ENCODE measurements around the gene DIS3L. TPM values are rescaled to one million over a fixed set of nuclear protein-coding genes. Genes with fewer than 3 reads are reported as not detected.

The DIS3L gene
- total and polyA plus RNA-seq, 2 of the 13 experiments (the other 11 are each of a cell fraction or from before 2014, with no cell fraction given) = 21.0 to 50.5 TPM

- TF ChIP-seq, protein P1, sequence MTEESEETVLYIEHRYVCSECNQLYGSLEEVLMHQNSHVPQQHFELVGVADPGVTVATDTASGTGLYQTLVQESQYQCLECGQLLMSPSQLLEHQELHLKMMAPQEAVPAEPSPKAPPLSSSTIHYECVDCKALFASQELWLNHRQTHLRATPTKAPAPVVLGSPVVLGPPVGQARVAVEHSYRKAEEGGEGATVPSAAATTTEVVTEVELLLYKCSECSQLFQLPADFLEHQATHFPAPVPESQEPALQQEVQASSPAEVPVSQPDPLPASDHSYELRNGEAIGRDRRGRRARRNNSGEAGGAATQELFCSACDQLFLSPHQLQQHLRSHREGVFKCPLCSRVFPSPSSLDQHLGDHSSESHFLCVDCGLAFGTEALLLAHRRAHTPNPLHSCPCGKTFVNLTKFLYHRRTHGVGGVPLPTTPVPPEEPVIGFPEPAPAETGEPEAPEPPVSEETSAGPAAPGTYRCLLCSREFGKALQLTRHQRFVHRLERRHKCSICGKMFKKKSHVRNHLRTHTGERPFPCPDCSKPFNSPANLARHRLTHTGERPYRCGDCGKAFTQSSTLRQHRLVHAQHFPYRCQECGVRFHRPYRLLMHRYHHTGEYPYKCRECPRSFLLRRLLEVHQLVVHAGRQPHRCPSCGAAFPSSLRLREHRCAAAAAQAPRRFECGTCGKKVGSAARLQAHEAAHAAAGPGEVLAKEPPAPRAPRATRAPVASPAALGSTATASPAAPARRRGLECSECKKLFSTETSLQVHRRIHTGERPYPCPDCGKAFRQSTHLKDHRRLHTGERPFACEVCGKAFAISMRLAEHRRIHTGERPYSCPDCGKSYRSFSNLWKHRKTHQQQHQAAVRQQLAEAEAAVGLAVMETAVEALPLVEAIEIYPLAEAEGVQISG (CRISPR knock-in tag; IDR thresholded peaks at IDR 0.05) = no peak
- peak; percentile 87 for TF ChIP-seq CEBPB (IDR thresholded peaks at IDR 0.05; ENCODE audit: borderline replicate concordance, low read depth, low read length)
- TF ChIP-seq ZFP91 (CRISPR knock-in tag; IDR thresholded peaks at IDR 0.05; ENCODE audit: borderline replicate concordance) = peak; percentile 65; the same call in 1 of the 2 replicates
- TF ChIP-seq ATF2 (CRISPR knock-in tag; IDR thresholded peaks at IDR 0.05) = no peak
- peak; percentile 46; the same call in 1 of the 2 replicates for TF ChIP-seq ATF7 (IDR thresholded peaks at IDR 0.05)
- no peak for TF ChIP-seq ATF7 (CRISPR knock-in tag; IDR thresholded peaks at IDR 0.05)
- no peak for TF ChIP-seq ZNF441 (CRISPR knock-in tag; IDR thresholded peaks at IDR 0.05; ENCODE audit: borderline replicate concordance)
- TF ChIP-seq ELF3 (CRISPR knock-in tag; IDR thresholded peaks at IDR 0.05) = 0 out of 2 replicates have a peak, but pooled peaks have one; percentile 37
- no peak for TF ChIP-seq ZSCAN21 (CRISPR knock-in tag; IDR thresholded peaks at IDR 0.05; ENCODE audit: borderline replicate concordance)
- TF ChIP-seq GATAD2A (CRISPR knock-in tag; IDR thresholded peaks at IDR 0.05) = no peak
- no peak for TF ChIP-seq CREB1 (IDR thresholded peaks at IDR 0.05)
- no peak for TF ChIP-seq CREB1 (CRISPR knock-in tag; IDR thresholded peaks at IDR 0.05)
- no peak for TF ChIP-seq SMAD9 (CRISPR knock-in tag; IDR thresholded peaks at IDR 0.05)
- TF ChIP-seq ZSCAN31 (CRISPR knock-in tag; IDR thresholded peaks at IDR 0.05; ENCODE audit: low read depth) = no peak
- no peak for TF ChIP-seq TP53 (CRISPR knock-in tag; conservative IDR thresholded peaks at IDR 0.05)
- TF ChIP-seq REPIN1 (CRISPR knock-in tag; IDR thresholded peaks at IDR 0.05; ENCODE audit: borderline replicate concordance, low read depth) = no peak
- TF ChIP-seq REXO4 (CRISPR knock-in tag; IDR thresholded peaks at IDR 0.05; ENCODE audit: borderline replicate concordance) = no peak
- TF ChIP-seq MED1 (CRISPR knock-in tag; IDR thresholded peaks at IDR 0.05) = no peak
- no peak for TF ChIP-seq ZNF724P (CRISPR knock-in tag; IDR thresholded peaks at IDR 0.05; ENCODE audit: borderline replicate concordance)
- TF ChIP-seq NFATC3 (CRISPR knock-in tag; IDR thresholded peaks at IDR 0.05) = no peak
- TF ChIP-seq, protein P2, sequence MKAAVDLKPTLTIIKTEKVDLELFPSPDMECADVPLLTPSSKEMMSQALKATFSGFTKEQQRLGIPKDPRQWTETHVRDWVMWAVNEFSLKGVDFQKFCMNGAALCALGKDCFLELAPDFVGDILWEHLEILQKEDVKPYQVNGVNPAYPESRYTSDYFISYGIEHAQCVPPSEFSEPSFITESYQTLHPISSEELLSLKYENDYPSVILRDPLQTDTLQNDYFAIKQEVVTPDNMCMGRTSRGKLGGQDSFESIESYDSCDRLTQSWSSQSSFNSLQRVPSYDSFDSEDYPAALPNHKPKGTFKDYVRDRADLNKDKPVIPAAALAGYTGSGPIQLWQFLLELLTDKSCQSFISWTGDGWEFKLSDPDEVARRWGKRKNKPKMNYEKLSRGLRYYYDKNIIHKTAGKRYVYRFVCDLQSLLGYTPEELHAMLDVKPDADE (CRISPR knock-in tag; IDR thresholded peaks at IDR 0.05) = no peak
- TF ChIP-seq ZNF589 (CRISPR knock-in tag; conservative IDR thresholded peaks at IDR 0.05) = no peak
- no peak for TF ChIP-seq PHF5A (CRISPR knock-in tag; IDR thresholded peaks at IDR 0.05; ENCODE audit: low read depth, unreplicated experiment)
Observed at GRCh38 chr15:66369773-66370651, 76.6 kb downstream of the DIS3L start (continued).

All from HepG2 (cell line).